Lung microvascular endothelial cell (primary cell): ENCODE results near the gene CFAP107. TPM values are rescaled to one million over a fixed set of nuclear protein-coding genes. Genes with fewer than 3 reads are reported as not detected.

Experiments used
- DNase-seq, 2 donors: peaks; one replicate each; pipeline versions ENCODE4 v3.0.0 to v3.0.0-alpha.2; 2010; ENCODE audit warnings: low read depth in 2 of 2
- total RNA-seq: library from RNA; depleted of rRNA; stranded (reverse); fragments of >200 nt; gene quantifications from 2 replicates; pipeline ENCODE4 v1.2.1, GENCODE V29; 2014

CFAP107 gene
- total RNA-seq, 1 donor from 2014 or later, result not detected

- DNase-seq, result no peak
Observed at GRCh38 chr1:12741946-12742345, 4.1 kb upstream of the CFAP107 start.

- no peak for DNase-seq
Observed at GRCh38 chr1:12745126-12745991, 641 bp upstream of the CFAP107 start.

GRCh38 chr1:12748778-12749355 is 2.9 kb downstream of the CFAP107 start:
- no peak for DNase-seq

- DNase-seq, result no peak
Observed at GRCh38 chr1:12754738-12755137, 8.7 kb downstream of the CFAP107 start.

GRCh38 chr1:12756273-12756672 is 10.3 kb downstream of the CFAP107 start:
- DNase-seq, result no peak

GRCh38 chr1:12756768-12757413 is 10.9 kb downstream of the CFAP107 start:
- no peak for DNase-seq

- DNase-seq, result no peak
Observed at GRCh38 chr1:12757836-12758235, 11.8 kb downstream of the CFAP107 start.

- DNase-seq, result no peak
Observed at GRCh38 chr1:12760256-12760795, 14.3 kb downstream of the CFAP107 start.

- DNase-seq, result no peak
Observed at GRCh38 chr1:12761781-12762180, 15.8 kb downstream of the CFAP107 start.

GRCh38 chr1:12762766-12763165 is 16.8 kb downstream of the CFAP107 start:
- DNase-seq, result no peak

- no peak for DNase-seq
Observed at GRCh38 chr1:12763479-12763878, 17.5 kb downstream of the CFAP107 start.

GRCh38 chr1:12764016-12764415 is 18.0 kb downstream of the CFAP107 start:
- DNase-seq, result no peak

GRCh38 chr1:12769031-12769430 is 23.0 kb downstream of the CFAP107 start:
- DNase-seq, result no peak

- no peak for DNase-seq
Observed at GRCh38 chr1:12769976-12770505, 24.0 kb downstream of the CFAP107 start.

GRCh38 chr1:12770620-12771019 is 24.6 kb downstream of the CFAP107 start:
- no peak for DNase-seq

- DNase-seq, result no peak
Observed at GRCh38 chr1:12771186-12771585, 25.2 kb downstream of the CFAP107 start.

- no peak for DNase-seq
Observed at GRCh38 chr1:12772520-12772919, 26.5 kb downstream of the CFAP107 start.

GRCh38 chr1:12773438-12773837 is 27.4 kb downstream of the CFAP107 start, which contains the start of gene PRAMEF12:
PRAMEF12 (plus strand) TSS chr1:12773738; CDS start chr1:12774868, 1,130 bp downstream.
- no peak for DNase-seq

- DNase-seq, result no peak
Observed at GRCh38 chr1:12774801-12775345, 28.9 kb downstream of the CFAP107 start.

GRCh38 chr1:12775443-12775842 is 29.4 kb downstream of the CFAP107 start:
- DNase-seq, result no peak

- no peak for DNase-seq
Observed at GRCh38 chr1:12776801-12777557, 31.0 kb downstream of the CFAP107 start.
